HCT116 (cell line): ENCODE results near the gene ATXN1.

ENCODE experiments used
- CBX3 ChIP-seq: IDR thresholded peaks from 2 replicates; pipeline ENCODE4 v1.6.1; 2012; ENCODE audit warnings: low read depth
- CTCF ChIP-seq, 3 experiments: fragments of 200-600 bp in 1 of 3; sonication (generic) in 1 of 3; IDR thresholded peaks in 2 of 3; conservative IDR thresholded peaks in 1 of 3; 2 replicates each; pipeline ENCODE4 v1.5.1; 2012 to 2017; ENCODE audit warnings: low read depth in 2 of 3, low read length in 2 of 3, antibody characterized with exemption in 1 of 3, borderline replicate concordance in 1 of 3, control low read depth in 1 of 3, mild to moderate bottlenecking in 1 of 3, mixed read lengths in 1 of 3, mixed run types in 1 of 3, moderate library complexity in 1 of 3; ENCODE audit not compliant: insufficient read depth in 1 of 3
- EGR1 ChIP-seq: IDR thresholded peaks from 2 replicates; pipeline ENCODE4 v1.6.1; 2012; ENCODE audit warnings: low read depth
- EZH2 ChIP-seq: fragments of 200-600 bp; sonication (generic); IDR thresholded peaks from 2 replicates; pipeline ENCODE4 v1.6.1; 2017; ENCODE audit warnings: antibody characterized with exemption, mixed run types
- EZH2phosphoT487 ChIP-seq: fragments of 200-600 bp; IDR thresholded peaks from 2 replicates; pipeline ENCODE4 v1.6.1; 2018; ENCODE audit warnings: antibody characterized with exemption, borderline replicate concordance
- POLR2A ChIP-seq: IDR thresholded peaks from 2 replicates; pipeline ENCODE4 v1.7.0; 2011; ENCODE audit warnings: borderline replicate concordance; ENCODE audit not compliant: insufficient read depth, insufficient read length; ENCODE audit errors: extremely low read depth
- POLR2AphosphoS5 ChIP-seq: IDR thresholded peaks from 2 replicates; pipeline ENCODE4 v1.6.1; 2011; ENCODE audit warnings: mild to moderate bottlenecking, low read depth, low read length, moderate library complexity
- SIN3A ChIP-seq: IDR thresholded peaks from 2 replicates; pipeline ENCODE4 v1.6.1; 2012; ENCODE audit warnings: low read depth
- SP1 ChIP-seq: IDR thresholded peaks from 2 replicates; pipeline ENCODE4 v1.6.1; 2012; ENCODE audit warnings: low read depth
- SRF ChIP-seq: IDR thresholded peaks from 2 replicates; pipeline ENCODE4 v1.6.1; 2012; ENCODE audit warnings: low read depth
- ZBTB33 ChIP-seq: IDR thresholded peaks from 2 replicates; pipeline ENCODE4 v1.6.1; 2011; ENCODE audit warnings: mild to moderate bottlenecking, low read length, moderate library complexity; ENCODE audit not compliant: insufficient replicate concordance; ENCODE audit errors: extremely low read depth
- ZNF274 ChIP-seq: fragments of 200-500 bp; sonication (Bioruptor generic); IDR thresholded peaks from 2 replicates; pipeline ENCODE4 v1.6.1; 2014; ENCODE audit warnings: mild to moderate bottlenecking, low read depth, low read length, inconsistent platforms

GRCh38 chr6:16663901-16664300, 97.4 kb downstream of the ATXN1 start:
- no peak for TF ChIP-seq CTCF (IDR thresholded peaks at IDR 0.05 in 2 of 3, conservative IDR thresholded peaks at IDR 0.05 in 1 of 3; ENCODE audit: borderline replicate concordance in 1 of 3, insufficient read depth in 1 of 3, low read depth in 2 of 3, low read length in 2 of 3)
- no peak for TF ChIP-seq SP1
- TF ChIP-seq POLR2AphosphoS5, result no peak
- no peak for TF ChIP-seq ZNF274
- no peak for TF ChIP-seq ZBTB33
- TF ChIP-seq SRF, result no peak
- no peak for TF ChIP-seq SIN3A
- TF ChIP-seq EGR1, result no peak
- no peak for TF ChIP-seq EZH2
- no peak for TF ChIP-seq CBX3
- no peak for TF ChIP-seq POLR2A
- no peak for TF ChIP-seq EZH2phosphoT487
